Stimulated activated CD8-positive, alpha-beta memory T cell treated with anti-CD3 and anti-CD28 coated beads, Interleukin-7, amount 100 ng/mL, for 24 hours (primary cell): ENCODE data around the gene DUSP1.

Experiments used
- DNase-seq: peaks from one replicate; pipeline ENCODE4 v3.0.0-alpha.2; 2020; ENCODE audit warnings: low read depth

DUSP1 gene

DNA sequence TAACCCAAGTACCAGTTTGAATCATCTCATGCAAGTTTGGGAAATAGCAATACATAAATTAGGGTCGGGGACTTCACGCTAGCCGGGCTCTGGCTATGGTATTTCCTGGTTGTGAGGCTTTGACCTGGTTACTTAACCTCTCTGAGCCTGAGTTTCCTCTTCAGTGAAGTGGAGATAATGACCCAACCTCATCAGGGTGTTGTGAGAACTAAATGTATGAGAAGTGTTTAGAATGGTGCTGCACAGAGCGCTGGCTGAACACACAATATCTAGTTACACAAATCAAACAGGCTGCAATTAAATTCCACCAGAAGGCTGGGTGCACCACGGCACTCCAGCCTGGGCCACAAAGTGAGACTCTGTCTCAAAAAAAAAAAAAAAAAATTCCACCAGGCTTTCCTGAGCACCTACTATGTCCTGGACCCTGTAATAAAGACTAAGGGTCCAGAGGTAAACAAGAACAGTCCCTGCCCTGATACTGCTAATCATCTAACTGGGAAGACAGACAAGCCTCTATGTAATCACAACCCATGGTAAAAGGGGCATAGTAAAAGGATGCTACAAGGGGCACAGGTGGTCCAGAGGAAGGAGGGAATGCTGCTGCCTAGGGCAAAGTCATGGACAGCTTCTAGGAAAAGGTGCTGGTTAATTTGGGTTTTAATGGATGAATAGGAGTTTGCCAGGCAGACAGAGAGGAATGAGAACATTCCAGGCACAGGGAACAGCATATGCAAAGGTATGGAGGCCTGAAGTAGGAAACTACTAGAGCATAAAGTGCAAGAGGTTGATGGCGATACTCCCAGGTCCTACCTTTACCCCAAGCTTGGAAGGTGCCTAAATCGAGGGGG, 27.7 kb downstream of the DUSP1 start:
- no peak for DNase-seq

DNA sequence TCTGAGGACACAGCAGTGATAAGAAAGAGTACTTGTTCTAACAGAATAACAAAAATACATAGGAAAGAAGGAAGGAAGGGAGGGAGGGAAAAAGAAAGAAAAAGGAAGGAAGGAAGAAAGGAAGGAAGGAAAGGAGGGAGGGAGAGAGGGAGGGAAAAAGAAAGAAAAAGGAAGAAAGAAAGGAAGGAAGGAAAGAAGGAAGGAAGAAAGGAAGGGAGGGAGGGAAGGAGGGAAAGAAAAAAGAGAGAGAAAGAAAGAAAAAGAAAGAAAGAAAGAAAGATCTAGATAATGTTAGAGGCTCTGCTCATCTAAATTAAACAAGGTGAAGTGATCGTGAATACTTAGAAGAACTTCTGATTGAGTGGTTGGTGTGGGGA, 29.8 kb downstream of the DUSP1 start:
- no peak for DNase-seq

DNA sequence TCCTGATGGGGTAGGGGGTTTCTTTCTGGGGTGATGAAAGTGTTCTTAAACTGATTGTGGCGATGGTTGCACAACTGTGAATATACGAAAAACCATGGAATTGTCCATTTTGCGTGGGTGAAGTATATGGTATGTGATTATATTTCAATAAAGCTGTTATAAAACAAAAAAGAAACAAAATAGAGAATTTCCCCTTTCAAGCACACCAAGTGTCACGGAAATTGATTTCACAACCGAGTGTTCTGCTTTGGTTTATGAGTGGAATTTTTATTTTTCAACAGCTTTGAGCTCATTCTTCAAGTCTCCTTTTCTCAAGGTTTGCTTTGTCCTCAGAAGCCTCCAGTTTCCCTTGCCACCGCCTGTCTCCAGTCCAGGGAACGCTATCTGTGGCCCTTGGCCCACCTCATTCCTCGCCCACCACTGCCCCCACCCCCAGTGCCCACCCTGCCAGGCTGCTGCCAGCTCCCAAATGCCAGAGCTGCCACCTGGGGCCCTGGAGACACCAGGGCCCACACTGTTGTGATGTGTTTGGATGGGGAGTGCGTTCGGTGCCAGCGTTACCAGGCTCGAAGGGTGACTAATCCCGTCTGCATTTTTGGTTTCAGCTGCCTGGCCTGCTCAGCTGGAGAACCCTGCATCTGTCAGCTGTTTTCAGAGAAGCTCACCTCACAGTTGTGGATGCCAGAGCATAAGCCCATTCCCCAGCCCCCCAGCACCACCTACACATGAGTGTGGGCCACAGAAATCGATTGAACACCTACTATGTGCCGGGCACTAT, 30.4 kb downstream of the DUSP1 start:
- DNase-seq, result no peak

DNA sequence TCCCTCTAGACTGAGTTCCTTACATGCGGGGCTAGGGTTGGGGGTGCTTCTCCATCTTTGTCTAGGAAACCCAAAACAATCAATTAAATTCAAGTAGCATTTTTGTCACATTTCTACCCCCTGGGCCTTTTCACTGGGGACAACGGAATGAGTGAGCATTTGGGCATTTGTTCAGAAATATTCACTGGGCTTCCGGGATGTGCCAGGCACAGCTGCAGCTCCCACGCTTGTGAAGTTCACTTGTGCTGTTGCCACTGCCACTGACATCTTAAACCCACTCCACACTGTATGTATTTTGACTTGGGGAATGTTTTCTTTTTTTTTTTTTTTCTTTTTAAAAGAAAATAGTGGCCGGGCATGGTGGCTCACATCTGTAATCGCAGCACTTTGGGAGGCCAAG, 31.6 kb downstream of the DUSP1 start:
- DNase-seq, result no peak

DNA sequence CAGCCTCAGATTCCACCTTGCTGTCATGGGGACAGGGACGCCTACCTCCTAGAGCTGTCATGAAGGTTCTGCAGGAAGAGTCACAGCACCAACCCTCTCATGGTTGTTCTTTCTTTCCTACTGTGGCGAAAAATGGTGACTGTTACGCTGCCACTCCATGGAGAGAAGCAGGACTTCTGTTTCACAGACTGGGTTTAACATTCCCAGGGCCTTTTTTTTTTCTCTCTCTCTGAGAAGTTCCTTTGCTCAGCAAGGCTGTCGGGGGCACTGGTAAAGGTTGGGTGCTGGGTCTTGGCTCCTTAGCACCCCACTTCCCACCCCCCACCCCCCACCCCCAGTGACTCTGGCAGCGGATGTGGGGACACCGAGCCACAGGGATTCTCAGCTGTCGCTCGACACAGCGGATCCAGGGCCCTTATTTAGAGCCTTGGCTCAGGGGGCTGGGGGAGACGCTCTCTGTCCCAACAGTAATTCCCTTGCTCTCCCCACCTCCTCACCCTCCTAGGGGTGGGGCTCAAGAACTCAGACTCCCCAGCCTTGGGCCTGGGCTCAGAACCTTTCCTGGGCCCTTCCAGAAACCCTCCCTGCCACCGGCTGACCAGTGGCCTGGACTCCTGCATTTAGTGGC, 34.4 kb downstream of the DUSP1 start:
- DNase-seq, result no peak

DNA sequence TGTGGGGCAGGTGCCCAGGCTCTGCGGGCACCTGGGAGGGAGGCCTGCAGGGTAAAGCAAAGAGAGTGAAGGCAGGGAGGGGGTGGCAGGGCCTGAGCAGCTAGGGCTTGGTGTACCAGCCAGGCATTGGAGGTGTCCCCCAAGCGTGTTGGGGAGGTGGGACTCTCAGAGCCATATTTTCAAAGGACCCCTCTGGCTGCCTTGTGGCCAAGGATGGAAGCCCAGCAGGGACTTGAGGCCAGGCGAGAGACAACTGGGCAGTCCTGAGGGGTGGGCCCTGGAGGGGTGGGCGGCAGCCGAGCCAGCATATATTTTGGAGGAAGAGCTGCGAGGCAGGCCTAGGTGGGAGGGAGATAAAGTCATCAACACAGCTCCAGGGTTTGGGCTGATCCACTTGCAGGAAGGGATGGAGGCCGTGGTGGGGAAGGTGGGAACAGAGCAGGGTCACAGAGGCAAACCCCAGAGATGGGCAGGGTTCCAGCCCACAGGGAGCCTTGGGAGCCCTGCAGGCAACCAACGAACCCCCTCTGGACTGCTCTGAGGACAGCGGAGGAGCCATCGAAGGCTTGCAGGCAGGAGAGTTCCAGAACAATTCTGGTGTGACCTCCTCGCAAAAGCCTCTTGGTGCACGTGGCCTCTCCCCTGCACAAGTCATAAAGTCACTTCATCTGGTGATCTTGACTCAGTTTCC, 35.7 kb downstream of the DUSP1 start:
- no peak for DNase-seq

DNA sequence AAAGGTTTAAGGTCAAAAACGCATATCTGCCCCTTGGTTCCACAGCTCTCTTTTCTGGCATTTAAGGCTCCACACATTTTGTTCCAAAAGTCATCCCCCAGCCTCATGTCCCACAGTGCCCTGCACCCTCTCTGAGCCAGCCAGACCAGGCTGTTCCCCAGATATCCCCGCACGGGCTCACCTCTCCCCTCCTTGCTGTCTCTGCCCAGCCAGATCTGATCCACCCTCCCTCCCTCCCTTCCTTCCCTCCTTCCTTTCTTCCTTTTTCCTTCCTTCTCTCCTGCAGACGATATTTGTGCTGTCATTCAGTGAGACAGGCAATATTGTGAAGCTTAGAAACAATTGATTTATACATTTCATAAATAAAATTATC, 37.0 kb downstream of the DUSP1 start:
- DNase-seq, result no peak

DNA sequence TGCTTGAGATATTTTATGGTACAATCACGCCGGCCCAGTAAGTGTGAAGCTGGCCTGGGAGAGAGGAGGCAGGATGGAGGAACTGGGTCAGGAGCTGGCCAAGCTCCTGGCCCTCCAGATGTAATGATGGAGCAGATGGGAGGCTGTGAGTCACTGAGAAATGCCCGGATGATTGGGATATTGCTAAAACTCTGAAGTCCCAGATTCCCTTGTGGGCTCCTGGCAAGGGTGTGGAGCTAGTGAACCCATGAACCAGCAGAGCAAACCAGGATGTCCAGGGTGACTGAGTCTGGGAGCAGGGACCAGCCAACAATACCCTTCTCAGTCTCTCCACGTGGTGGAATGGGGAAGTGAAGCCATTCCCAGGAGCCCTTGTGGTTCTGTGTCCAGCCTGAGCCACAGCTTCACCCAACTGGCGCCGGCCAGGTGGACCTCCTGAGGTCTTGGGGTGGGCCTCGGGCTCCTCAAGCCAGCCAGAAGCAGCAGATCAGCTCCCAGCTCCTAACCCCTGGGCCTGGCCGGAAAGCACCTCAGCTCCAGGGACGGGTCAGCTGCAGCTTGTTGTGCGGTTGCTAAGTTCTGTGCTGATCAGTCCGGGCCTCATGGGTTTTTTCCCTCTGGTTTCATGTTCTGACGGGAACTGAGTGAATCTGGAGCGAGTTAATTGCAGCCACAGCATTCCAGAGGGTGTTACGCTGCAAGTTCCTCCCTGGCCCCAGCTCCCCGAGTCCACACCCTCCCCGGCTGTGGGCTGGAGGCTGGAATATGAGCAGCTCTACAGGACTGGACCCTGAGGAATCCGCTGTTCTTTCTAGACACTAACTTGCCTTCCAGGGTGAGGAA, 37.6 kb downstream of the DUSP1 start:
- no peak for DNase-seq

DNA sequence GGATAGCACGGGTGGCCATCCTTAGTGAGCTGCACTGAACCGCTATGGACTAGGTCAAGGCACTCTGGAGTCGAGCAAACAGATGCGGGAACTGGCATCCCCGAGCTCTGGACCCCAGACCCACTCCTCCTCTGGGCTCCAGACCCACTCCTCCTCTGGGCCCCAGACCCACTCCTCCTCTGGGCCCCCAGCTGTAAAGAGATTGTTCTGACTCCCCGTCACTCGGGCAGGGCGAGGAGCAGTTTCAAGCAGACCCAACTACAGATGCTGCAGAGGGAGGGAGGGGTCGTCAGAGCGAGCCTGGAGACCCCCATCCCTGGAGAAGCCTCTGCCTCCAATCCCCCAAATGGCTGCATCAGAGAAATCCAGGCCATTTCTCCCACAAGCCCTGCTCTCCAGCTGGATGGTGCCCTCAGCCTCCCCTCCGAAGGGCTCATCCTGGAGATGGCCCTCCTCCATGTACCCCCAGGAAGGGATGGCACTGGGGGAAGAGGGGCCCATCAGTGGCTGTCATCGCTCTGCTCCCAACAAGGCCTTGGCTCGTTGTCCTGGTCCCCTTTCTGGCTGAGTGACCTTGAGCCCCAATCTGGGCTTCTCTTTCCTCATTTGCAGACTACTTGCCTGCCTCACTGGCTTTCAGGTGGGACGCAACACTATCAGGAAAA, 38.7 kb downstream of the DUSP1 start:
- DNase-seq, result no peak

DNA sequence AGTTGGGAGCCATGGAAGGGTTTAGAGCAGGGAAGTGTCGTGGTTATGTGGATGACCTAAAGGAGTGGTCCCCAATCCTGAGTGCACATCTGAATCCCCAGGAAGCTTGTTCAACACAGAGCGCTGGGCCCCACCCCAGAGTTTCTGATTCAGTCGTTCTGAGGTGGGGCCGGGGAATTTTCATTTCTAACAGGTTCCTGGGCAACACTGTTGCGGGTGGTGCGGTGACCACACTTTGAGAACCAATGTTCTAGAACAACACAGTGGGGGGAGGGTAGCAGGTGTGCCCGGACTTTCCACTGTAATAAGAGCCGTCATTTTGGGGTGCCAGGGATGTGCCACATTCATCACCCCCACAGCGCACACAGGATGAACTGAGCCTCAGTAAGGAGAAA, 39.3 kb downstream of the DUSP1 start:
- no peak for DNase-seq

DNA sequence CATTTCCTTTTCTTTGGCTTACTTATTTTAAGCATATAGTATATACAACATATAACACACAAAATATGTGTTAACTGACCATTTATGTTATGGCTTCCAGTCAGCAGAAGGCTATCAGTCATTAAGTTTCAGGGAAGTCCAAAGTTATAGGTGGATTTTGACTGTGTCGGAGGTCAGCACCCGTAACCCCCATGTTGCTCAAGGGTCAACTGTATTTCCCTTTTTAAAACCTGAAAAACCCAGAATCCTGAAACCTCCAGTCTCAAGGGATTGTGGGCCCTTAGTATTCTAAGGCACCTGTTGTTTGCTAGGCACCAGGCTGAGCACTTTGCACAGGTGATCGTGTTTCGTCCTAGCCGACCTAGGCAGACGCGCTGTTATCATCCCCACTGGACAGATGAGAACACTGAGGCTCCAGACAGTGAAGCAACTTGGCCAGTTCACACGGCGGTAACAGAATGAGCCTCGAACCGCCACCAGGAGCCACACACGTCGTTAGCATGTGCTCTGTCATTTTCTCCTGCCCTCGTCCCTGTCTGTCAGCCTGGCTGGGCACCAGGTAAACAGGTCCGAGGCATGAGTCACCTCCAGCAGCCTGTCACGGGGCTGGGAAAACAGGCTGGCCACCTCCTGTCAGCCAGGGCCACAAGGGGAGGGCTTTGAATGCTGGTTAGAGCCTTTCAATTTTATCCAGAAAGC, 39.9 kb downstream of the DUSP1 start:
- no peak for DNase-seq

DNA sequence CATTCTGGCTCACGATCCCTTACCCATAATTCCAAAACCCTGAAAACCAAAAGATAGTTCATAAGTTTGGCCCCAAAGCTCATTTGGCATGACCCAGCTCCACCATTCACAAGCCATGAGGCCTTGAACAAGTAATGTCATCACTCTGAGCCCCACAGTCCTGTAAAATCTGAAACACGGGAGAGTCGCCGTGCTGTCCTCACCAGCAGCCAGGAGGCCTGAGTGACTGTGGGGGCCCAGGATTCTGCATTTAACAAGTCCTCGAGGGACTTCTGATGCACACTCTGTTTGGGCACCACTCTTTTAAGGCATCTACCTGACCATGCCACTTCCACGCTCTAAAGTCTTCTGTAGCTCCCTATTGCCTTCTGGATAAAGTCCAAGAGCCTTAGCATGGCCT, 40.8 kb downstream of the DUSP1 start:
- no peak for DNase-seq

DNA sequence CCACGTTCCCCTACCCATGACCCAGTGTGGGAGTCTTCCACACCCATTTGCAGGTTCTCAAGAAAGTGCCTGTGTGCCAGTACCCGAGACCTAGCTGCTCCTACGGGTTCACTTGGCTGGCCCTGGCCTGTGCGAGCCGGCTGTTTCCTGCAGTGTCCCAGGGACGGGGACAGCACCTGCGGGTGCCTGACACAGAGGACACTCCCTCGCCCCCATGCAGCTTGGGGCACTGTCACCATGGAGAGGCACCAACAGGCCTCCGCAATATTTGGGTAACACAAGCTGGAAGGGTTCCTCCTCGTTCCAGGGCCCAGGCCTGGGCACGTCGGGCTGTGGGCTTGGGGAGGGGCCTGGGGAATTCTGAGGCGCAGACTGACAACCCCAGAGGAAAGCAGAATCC, 41.4 kb downstream of the DUSP1 start:
- no peak for DNase-seq

DNA sequence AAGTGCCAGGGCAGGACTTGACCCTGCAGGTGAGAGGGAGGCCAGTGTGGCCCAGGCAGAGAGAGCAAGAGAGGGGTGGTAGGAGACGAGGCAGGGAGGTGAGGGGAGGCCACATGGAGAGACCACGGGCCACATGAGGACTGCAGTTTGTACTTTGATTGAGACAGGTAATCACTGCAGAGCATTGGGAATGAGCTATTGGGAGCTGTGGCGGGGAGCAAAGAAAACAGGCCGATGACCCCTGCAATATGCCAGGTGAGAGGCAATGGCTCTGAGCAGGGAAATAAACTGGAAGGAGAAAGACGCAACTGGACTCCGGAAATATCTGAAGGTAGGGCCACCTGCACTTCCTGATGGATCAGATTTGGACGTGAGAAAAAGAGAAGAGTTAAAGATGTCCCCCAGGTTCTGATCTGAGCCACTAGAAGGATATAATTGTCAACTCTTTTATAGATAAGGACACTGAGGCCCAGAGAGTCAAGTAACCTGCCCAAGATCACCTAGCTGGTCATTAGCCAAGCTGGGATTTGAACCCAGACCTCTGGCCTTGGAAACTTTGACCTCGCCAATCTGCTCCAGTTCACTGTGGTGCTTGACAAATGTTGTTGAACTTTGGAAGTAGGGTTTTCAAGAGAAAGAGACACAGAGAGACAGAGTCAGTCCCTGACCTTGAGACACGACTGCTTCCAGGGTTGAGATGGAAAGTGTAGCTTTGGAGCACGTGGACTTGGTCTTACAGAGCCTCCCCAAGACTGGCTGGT, 42.3 kb downstream of the DUSP1 start:
- DNase-seq, result no peak

DNA sequence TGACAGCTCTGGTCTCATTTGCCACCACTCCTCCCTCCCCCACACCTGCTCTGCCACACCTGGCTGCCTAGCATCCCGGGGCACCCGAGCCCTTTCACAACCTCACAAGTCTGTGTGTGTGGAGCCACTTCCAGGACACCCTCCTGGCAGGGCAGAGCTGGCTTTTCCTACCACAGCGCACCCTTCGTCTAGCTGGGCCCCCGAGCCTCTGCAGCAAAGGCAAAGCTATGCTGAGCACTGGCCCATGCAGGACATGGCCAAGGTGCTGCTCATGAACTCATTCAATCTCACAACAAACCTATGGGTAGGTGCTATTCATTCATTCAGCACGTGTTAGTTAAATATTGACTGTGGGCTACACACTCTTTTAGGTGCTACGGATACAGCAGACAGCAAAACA, 43.4 kb downstream of the DUSP1 start:
- DNase-seq, result no peak

DNA sequence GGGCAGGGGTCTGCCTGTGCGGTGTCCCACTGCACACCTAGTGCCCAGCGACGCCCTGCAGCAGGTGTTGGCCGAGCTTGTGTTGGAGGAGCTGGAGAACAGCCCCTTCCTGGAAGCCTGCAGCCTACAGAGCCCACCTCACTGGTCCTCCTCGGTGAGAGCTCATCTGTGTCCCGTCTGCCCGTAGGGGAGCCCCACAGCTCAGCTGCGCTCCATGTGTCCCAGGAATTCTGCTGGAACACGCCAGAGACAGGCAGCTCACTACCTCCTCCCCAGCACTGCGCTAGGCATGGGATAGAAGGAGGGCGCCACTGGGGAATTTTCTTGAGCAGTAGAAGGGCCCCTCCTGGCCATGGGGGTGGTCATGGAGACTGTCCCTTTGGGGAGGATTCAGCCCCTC, 44.0 kb downstream of the DUSP1 start:
- DNase-seq, result no peak

DNA sequence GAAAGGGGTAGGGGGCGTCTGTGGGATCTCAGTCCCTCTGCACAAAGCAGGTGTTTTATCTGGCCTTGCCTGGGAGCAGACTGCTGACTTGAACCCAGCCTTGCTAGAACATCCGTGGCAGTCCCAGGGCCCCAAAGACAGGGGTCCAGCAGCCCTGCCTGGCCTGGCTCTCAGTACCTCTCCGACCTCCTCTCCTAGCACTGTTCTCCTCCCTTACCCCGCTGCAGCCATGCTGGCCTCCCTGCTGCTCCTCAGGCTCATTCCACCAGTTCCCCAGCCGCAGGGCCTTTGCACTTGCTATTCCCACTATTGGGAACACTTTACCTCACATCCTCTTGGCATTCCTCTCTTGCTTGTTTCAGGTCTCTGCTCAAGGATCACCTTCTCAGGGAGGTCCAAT, 45.2 kb downstream of the DUSP1 start:
- DNase-seq, result no peak

DNA sequence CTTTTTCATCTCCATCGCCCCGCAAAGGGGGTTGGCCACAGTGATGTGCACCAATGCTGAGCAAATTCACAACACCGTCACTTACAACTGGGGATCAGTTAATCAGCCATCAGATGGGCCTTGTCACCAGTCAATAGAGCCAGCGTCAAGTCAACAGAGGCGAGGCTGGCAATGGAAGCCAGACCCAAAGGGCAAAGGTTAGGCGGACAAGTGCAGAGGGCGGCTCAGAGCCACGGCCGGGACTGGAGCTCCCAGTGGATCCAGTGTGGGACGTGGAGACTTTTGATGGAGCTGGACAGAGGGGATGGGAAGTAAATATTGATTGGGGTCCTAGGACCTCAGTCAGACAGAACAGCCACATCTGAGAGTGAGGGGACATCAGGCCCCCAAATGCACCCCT, 45.7 kb downstream of the DUSP1 start:
- no peak for DNase-seq

DNA sequence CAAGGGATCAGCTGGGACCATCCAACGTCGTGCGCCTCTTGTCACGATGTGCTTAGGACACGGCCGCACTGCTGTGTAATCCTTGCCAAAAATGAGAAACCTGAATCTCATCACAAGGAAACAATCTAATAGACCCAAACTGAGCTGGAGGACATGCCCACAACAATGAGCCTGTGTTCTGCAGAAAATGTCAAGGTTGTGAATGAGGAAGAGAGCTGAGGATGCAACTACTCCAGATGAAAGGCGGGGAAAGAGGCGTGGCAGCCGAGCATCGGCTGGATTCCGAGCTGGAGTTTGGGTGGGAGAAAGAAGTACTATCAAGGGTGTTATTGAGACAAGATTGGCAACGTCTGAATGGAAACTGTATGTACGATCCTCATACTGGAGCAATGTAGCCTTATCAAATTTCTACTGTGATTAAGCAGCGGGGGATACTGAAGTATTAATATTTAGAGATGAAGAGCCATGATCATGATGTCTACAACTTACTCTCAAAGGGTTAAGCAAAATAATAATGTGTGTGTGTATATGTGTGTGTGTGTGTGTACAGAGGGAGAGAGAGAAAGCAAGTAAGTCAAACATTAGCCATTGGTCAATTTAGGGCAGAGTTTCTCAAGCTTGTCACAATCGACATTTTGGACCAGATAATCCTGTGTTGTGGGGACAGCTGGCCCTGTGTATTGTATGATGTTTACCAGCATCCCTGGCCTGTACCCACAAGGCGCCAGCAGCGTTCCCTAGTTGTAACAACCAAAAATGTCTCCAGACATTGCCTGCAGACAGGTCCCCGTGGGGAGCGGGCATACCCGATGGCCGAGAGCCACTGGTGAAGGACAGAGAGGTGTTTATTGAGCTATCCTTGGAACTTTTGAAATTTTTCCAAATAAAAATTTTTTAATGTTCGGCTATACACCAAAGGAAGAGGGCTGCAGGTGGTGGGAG, 46.5 kb downstream of the DUSP1 start:
- no peak for DNase-seq
